ENCODE data around the gene PRKAG1. TPM values are rescaled to one million over a fixed set of nuclear protein-coding genes. Genes with fewer than 3 reads are reported as not detected.

PRKAG1 gene
- polyA plus RNA-seq, 2 of the 4 experiments (the other 2 are of a cell fraction), result 40.0 to 100 TPM

DNA sequence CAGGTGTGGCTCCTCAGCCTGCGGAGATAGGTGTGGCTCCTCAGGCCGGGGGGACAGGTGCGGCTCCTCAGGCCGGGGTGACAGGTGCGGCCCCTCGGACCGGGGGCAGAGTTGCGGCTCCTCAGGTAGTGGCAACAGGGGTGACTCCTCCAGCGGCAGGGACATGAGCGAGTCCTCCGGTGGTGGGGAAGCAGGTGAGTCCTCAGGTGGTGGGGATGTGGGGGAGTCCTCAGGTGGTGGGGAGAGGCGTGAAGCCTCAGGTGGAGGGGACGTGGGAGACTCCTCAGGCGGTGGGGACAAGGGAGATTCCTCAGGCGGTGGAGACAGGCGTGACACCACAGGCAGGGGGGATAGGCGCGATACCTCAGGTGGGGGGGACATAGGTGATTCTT, 32.8 kb upstream of the PRKAG1 start:
- FAIRE-seq (no peak), ATAC-seq (no peak), DNase-seq (ENCODE audit: low read depth in 1 of 2, low spot score in 1 of 2) (no peak)
- ChIA-PET CTCF (no interaction called here), POLR2A (no interaction called here)
- Histone ChIP-seq H3K4me1 (peaks cover 22% of the 10 kb centered on the region), H3K27ac (no peak overlapping the region), H3K4me3 (no peak overlapping the region), H3K9me3 (no peaks in the 10 kb centered on the region), H3K4me2 (no peak overlapping the region)
- TF ChIP-seq CBX2 (IDR thresholded peaks at IDR 0.05; ENCODE audit: borderline replicate concordance, low read depth), result no peak
- no peak for TF ChIP-seq POLR2A (IDR thresholded peaks at IDR 0.05; ENCODE audit: low read length)
- TF ChIP-seq, protein P1, sequence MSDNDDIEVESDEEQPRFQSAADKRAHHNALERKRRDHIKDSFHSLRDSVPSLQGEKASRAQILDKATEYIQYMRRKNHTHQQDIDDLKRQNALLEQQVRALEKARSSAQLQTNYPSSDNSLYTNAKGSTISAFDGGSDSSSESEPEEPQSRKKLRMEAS (IDR thresholded peaks at IDR 0.05), result no peak
- TF ChIP-seq MAFK (IDR thresholded peaks at IDR 0.05; ENCODE audit: partially characterized antibody), result no peak
- TF ChIP-seq, protein P2, sequence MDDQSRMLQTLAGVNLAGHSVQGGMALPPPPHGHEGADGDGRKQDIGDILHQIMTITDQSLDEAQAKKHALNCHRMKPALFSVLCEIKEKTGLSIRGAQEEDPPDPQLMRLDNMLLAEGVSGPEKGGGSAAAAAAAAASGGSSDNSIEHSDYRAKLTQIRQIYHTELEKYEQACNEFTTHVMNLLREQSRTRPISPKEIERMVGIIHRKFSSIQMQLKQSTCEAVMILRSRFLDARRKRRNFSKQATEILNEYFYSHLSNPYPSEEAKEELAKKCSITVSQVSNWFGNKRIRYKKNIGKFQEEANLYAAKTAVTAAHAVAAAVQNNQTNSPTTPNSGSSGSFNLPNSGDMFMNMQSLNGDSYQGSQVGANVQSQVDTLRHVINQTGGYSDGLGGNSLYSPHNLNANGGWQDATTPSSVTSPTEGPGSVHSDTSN (IDR thresholded peaks at IDR 0.05), result no peak
- no peak for TF ChIP-seq HEYL (CRISPR knock-in tag; IDR thresholded peaks at IDR 0.05)
- TF ChIP-seq MYC (IDR thresholded peaks at IDR 0.05; ENCODE audit: borderline replicate concordance, low read length), result no peak
- no peak for TF ChIP-seq PHF8 (IDR thresholded peaks at IDR 0.05; ENCODE audit: borderline replicate concordance, low read depth)
- no peak for TF ChIP-seq KDM1A (IDR thresholded peaks at IDR 0.05; ENCODE audit: low read depth)
- no peak for TF ChIP-seq RARB (CRISPR knock-in tag; IDR thresholded peaks at IDR 0.05)
- no peak for TF ChIP-seq CBX8 (IDR thresholded peaks at IDR 0.05)
- no peak for TF ChIP-seq ZSCAN20 (CRISPR knock-in tag; IDR thresholded peaks at IDR 0.05)
- no peak for TF ChIP-seq EP300 (IDR thresholded peaks at IDR 0.05)
- no peak for TF ChIP-seq EHMT2 (IDR thresholded peaks at IDR 0.05; ENCODE audit: low read depth)
- WGBS (ENCODE audit: missing lambda C conversion rate), result 94% methylated on average over 13 of the region's 18 CpGs

DNA sequence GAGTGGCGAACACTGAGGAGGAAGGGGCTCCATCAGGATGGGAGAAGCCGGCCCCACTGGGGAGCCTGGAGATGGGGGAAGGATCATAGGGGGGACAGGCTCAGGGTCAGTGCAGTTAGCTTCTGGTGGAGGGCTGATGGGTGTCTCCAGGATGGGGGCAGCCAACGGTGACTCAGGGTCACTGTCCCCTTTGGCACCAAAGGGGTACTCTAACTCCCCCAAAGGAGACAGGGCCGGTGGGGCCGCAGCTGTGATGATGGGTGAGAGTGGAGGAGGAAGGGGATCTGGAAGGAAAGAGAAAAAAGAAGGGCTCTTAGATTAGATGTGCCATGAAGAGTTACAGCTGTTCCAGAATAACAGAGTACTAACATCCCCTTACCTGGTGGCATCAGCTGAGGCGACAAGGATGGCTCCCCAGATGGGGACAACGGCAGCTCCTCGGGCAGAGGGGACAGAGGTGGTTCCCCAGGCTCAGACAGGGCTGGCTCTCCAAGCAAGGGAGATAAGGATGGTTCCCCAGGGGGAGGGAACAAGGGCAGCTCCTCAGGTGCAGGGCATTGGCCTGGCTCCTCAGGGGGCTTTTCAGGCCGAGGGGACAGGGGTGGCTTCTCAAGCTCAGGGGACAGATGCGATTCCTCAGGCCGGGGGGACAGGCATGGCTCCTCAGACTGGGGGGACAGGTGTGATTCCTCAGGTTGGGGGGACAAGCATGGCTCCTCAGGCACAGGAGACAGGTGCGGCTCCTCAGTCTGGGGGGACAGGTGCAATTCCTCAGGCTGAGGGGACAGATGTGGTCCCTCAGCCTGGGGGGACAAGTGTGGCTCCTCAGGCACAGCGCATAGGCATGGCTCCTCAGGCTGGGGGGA, 32.2 kb upstream of the PRKAG1 start:
- Histone ChIP-seq H3K4me1 (peaks cover 16% of the 10 kb centered on the region), H3K9me3 (no peaks in the 10 kb centered on the region), H3K4me3 (no peak overlapping the region), H3K4me2 (no peak overlapping the region), H3K27ac (no peak overlapping the region; a peak in 1 of 6 replicates)
- no peak for TF ChIP-seq NPAS2 (CRISPR knock-in tag; IDR thresholded peaks at IDR 0.05; ENCODE audit: borderline replicate concordance)
- no peak for TF ChIP-seq HOXB13 (CRISPR knock-in tag; IDR thresholded peaks at IDR 0.05; ENCODE audit: low read depth)
- TF ChIP-seq, protein P2 (IDR thresholded peaks at IDR 0.05), result no peak
- TF ChIP-seq ZFP36 (IDR thresholded peaks at IDR 0.05; ENCODE audit: borderline replicate concordance, partially characterized antibody), result no peak
- TF ChIP-seq CHD4 (IDR thresholded peaks at IDR 0.05; ENCODE audit: borderline replicate concordance), result no peak
- TF ChIP-seq RNF2 (IDR thresholded peaks at IDR 0.05; ENCODE audit: borderline replicate concordance, low read depth), result no peak
- TF ChIP-seq, protein P1 (IDR thresholded peaks at IDR 0.05), result no peak
- TF ChIP-seq, protein P3, sequence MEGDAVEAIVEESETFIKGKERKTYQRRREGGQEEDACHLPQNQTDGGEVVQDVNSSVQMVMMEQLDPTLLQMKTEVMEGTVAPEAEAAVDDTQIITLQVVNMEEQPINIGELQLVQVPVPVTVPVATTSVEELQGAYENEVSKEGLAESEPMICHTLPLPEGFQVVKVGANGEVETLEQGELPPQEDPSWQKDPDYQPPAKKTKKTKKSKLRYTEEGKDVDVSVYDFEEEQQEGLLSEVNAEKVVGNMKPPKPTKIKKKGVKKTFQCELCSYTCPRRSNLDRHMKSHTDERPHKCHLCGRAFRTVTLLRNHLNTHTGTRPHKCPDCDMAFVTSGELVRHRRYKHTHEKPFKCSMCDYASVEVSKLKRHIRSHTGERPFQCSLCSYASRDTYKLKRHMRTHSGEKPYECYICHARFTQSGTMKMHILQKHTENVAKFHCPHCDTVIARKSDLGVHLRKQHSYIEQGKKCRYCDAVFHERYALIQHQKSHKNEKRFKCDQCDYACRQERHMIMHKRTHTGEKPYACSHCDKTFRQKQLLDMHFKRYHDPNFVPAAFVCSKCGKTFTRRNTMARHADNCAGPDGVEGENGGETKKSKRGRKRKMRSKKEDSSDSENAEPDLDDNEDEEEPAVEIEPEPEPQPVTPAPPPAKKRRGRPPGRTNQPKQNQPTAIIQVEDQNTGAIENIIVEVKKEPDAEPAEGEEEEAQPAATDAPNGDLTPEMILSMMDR (IDR thresholded peaks at IDR 0.05), result no peak
- no peak for TF ChIP-seq EHF (CRISPR knock-in tag; IDR thresholded peaks at IDR 0.05)
- no peak for TF ChIP-seq PHF8 (IDR thresholded peaks at IDR 0.05; ENCODE audit: borderline replicate concordance, low read depth)
- no peak for TF ChIP-seq JUNB (IDR thresholded peaks at IDR 0.05)
- no peak for TF ChIP-seq MAFK (IDR thresholded peaks at IDR 0.05; ENCODE audit: partially characterized antibody)
- TF ChIP-seq HDAC2 (IDR thresholded peaks at IDR 0.05), result no peak
- ATAC-seq, result no peak
- no peak for DNase-seq (ENCODE audit: low read depth in 1 of 2, low spot score in 1 of 2)
- POLR2A ChIA-PET, result no interaction called here
- no peak for FAIRE-seq
- CTCF ChIA-PET, result interaction anchor here (0.7 to 2.4 kb wide), 8 partner anchors 10 to 217 kb away, joined by 3 to 15 read pairs (median 3); no protein-coding TSS in a partner anchor
- WGBS (ENCODE audit: missing lambda C conversion rate), result 97% methylated on average over 9 of the region's 13 CpGs

Data from A549 (cell line).